GM12875 (cell line): ENCODE results near the gene MAP2.

ENCODE experiments used
- H3K4me3 ChIP-seq: one replicate; pipeline ENCODE4 v1.5.1; 2011; ENCODE audit warnings: low read depth, low read length, control low read depth
- CTCF ChIP-seq: IDR thresholded peaks from 2 replicates; pipeline ENCODE4 v1.5.1; 2011; ENCODE audit warnings: low read depth, mild to moderate bottlenecking, control low read depth, inconsistent platforms, low read length, moderate library complexity, borderline replicate concordance; ENCODE audit not compliant: insufficient read depth

The MAP2 gene

GRCh38 chr2:209662021-209662420, 238.2 kb downstream of the MAP2 start:
- H3K4me3 ChIP-seq: no peak overlapping the region
- no peak for TF ChIP-seq CTCF

GRCh38 chr2:209663139-209663538, 239.3 kb downstream of the MAP2 start:
- no peak overlapping the region for H3K4me3 ChIP-seq
- no peak for TF ChIP-seq CTCF

- H3K4me3 ChIP-seq: no peak overlapping the region
- no peak for TF ChIP-seq CTCF
Measured at GRCh38 chr2:209663656-209664055, 239.8 kb downstream of the MAP2 start.

- TF ChIP-seq CTCF: no peak
- H3K4me3 ChIP-seq: no peak overlapping the region
Measured at GRCh38 chr2:209666296-209666695, 242.4 kb downstream of the MAP2 start.

GRCh38 chr2:209671020-209671680, 247.3 kb downstream of the MAP2 start:
- H3K4me3 ChIP-seq: no peak overlapping the region
- no peak for TF ChIP-seq CTCF

GRCh38 chr2:209673811-209674210, 250.0 kb downstream of the MAP2 start:
- TF ChIP-seq CTCF: no peak
- no peak overlapping the region for H3K4me3 ChIP-seq

GRCh38 chr2:209680596-209680995, 256.7 kb downstream of the MAP2 start:
- no peak overlapping the region for H3K4me3 ChIP-seq
- TF ChIP-seq CTCF: no peak
